SJCRH30 (cell line): Measurements from ENCODE around the gene UBAC2. TPM values are rescaled to one million over a fixed set of nuclear protein-coding genes. Genes with fewer than 3 reads are reported as not detected.

Experiments
- DNase-seq, 2 experiments: peaks; one replicate each; pipeline ENCODE4 v3.0.0-alpha.2; 2015 to 2020
- H3K27ac ChIP-seq: fragments of 250-450 bp; sonication (Bioruptor Pico); 2 replicates; pipeline ENCODE4 v1.5.1; 2020; ENCODE audit warnings: mild to moderate bottlenecking, moderate library complexity
- H3K27me3 ChIP-seq: fragments of 250-450 bp; sonication (Bioruptor Pico); 2 replicates; pipeline ENCODE4 v1.5.1; 2020; ENCODE audit warnings: mild to moderate bottlenecking, moderate library complexity
- H3K36me3 ChIP-seq: fragments of 250-450 bp; sonication (Bioruptor Pico); 2 replicates; pipeline ENCODE4 v1.5.1; 2020; ENCODE audit warnings: mild to moderate bottlenecking, moderate library complexity
- H3K4me1 ChIP-seq: fragments of 250-450 bp; sonication (Bioruptor Pico); 2 replicates; pipeline ENCODE4 v1.5.1; 2020; ENCODE audit warnings: mild to moderate bottlenecking, moderate library complexity
- H3K4me3 ChIP-seq: fragments of 250-450 bp; sonication (Bioruptor Pico); 2 replicates; pipeline ENCODE4 v1.5.1; 2020; ENCODE audit warnings: mild to moderate bottlenecking, moderate library complexity
- H3K9me3 ChIP-seq: fragments of 250-450 bp; sonication (Bioruptor Pico); replicated peaks from 2 replicates; pipeline ENCODE4 v1.5.1; 2020; ENCODE audit warnings: mild to moderate bottlenecking, moderate library complexity
- total RNA-seq: library from RNA; depleted of rRNA; stranded (reverse); fragments of >200 nt; shearing (Covaris generic); gene quantifications from 2 replicates; pipeline ENCODE4 v1.2.3, GENCODE V29; 2014

UBAC2 gene
- total RNA-seq, 1 experiment from 2014 or later: 55.6 TPM

- Histone ChIP-seq H3K4me1 (no peaks in the 10 kb centered on the region), H3K27me3 (no peaks in the 10 kb centered on the region), H3K4me3 (no peak overlapping the region), H3K27ac (no peak overlapping the region), H3K36me3 (no peaks in the 10 kb centered on the region; the same call in 1 of the 2 replicates), H3K9me3 (no peaks in the 10 kb centered on the region)
- no peak for DNase-seq
Observed at GRCh38 chr13:99361197-99361596, 160.5 kb downstream of the UBAC2 start.

- Histone ChIP-seq H3K27me3 (no peaks in the 10 kb centered on the region), H3K4me1 (no peaks in the 10 kb centered on the region), H3K27ac (no peak overlapping the region), H3K36me3 (0 out of 2 replicates have a peak, but pooled peaks cover under 1% of the 10 kb centered on the region), H3K4me3 (no peak overlapping the region), H3K9me3 (no peaks in the 10 kb centered on the region)
- no peak for DNase-seq
Observed at GRCh38 chr13:99362362-99362761, 161.7 kb downstream of the UBAC2 start.

- Histone ChIP-seq H3K9me3 (no peaks in the 10 kb centered on the region), H3K4me3 (no peak overlapping the region), H3K27ac (no peak overlapping the region), H3K27me3 (no peaks in the 10 kb centered on the region), H3K4me1 (no peaks in the 10 kb centered on the region), H3K36me3 (0 out of 2 replicates have a peak, but pooled peaks cover 4% of the 10 kb centered on the region)
- DNase-seq: no peak
Observed at GRCh38 chr13:99363391-99363790, 162.7 kb downstream of the UBAC2 start.

- Histone ChIP-seq H3K4me3 (no peak overlapping the region), H3K4me1 (no peaks in the 10 kb centered on the region), H3K27me3 (no peaks in the 10 kb centered on the region), H3K9me3 (no peaks in the 10 kb centered on the region), H3K36me3 (peaks cover 4% of the 10 kb centered on the region; the same call in 1 of the 2 replicates), H3K27ac (no peak overlapping the region)
- no peak for DNase-seq
Observed at GRCh38 chr13:99363949-99364348, 163.3 kb downstream of the UBAC2 start.

- H3K9me3 ChIP-seq: no peaks in the 10 kb centered on the region
- no peak for DNase-seq
- H3K27me3 ChIP-seq: no peaks in the 10 kb centered on the region
Observed at GRCh38 chr13:99366075-99366987, 165.7 kb downstream of the UBAC2 start.

GRCh38 chr13:99367106-99367616 is 166.5 kb downstream of the UBAC2 start:
- peaks cover 4% of the 10 kb centered on the region; the same call in 1 of the 2 replicates for H3K36me3 ChIP-seq
- no peaks in the 10 kb centered on the region for H3K9me3 ChIP-seq
- no peaks in the 10 kb centered on the region for H3K4me1 ChIP-seq
- DNase-seq: no peak
- H3K4me3 ChIP-seq: no peak overlapping the region
- no peak overlapping the region for H3K27ac ChIP-seq
- H3K27me3 ChIP-seq: no peaks in the 10 kb centered on the region

More at GRCh38 chr13:99366075-99366987, 165.7 kb downstream of the UBAC2 start:
- peaks cover 4% of the 10 kb centered on the region; the same call in 1 of the 2 replicates for H3K36me3 ChIP-seq
- no peak overlapping the region for H3K4me3 ChIP-seq
- no peaks in the 10 kb centered on the region for H3K4me1 ChIP-seq
- H3K27ac ChIP-seq: no peak overlapping the region

- H3K4me1 ChIP-seq: no peaks in the 10 kb centered on the region
- peaks cover 4% of the 10 kb centered on the region; the same call in 1 of the 2 replicates for H3K36me3 ChIP-seq
- H3K9me3 ChIP-seq: no peaks in the 10 kb centered on the region
- H3K27ac ChIP-seq: no peak overlapping the region
- DNase-seq: no peak
- H3K4me3 ChIP-seq: no peak overlapping the region
- H3K27me3 ChIP-seq: no peaks in the 10 kb centered on the region
Observed at GRCh38 chr13:99367663-99368448, 167.2 kb downstream of the UBAC2 start.

GRCh38 chr13:99370481-99371275 is 170.0 kb downstream of the UBAC2 start:
- no peaks in the 10 kb centered on the region for H3K4me1 ChIP-seq

GRCh38 chr13:99371956-99372355 is 171.3 kb downstream of the UBAC2 start:
- H3K27me3 ChIP-seq: no peaks in the 10 kb centered on the region
- H3K27ac ChIP-seq: no peak overlapping the region
- no peaks in the 10 kb centered on the region for H3K4me1 ChIP-seq
- DNase-seq: no peak
- H3K4me3 ChIP-seq: no peak overlapping the region
- no peaks in the 10 kb centered on the region for H3K9me3 ChIP-seq
- H3K36me3 ChIP-seq: peaks cover 4% of the 10 kb centered on the region; the same call in 1 of the 2 replicates

More at GRCh38 chr13:99370481-99371275, 170.0 kb downstream of the UBAC2 start:
- H3K9me3 ChIP-seq: no peaks in the 10 kb centered on the region
- H3K4me3 ChIP-seq: no peak overlapping the region
- H3K27ac ChIP-seq: no peak overlapping the region
- H3K27me3 ChIP-seq: no peaks in the 10 kb centered on the region
- DNase-seq: no peak
- peaks cover 4% of the 10 kb centered on the region; the same call in 1 of the 2 replicates for H3K36me3 ChIP-seq

GRCh38 chr13:99373436-99373835 is 172.8 kb downstream of the UBAC2 start:
- Histone ChIP-seq H3K27ac (no peak overlapping the region), H3K9me3 (no peaks in the 10 kb centered on the region), H3K36me3 (no peaks in the 10 kb centered on the region; the same call in 1 of the 2 replicates), H3K27me3 (no peaks in the 10 kb centered on the region), H3K4me1 (no peaks in the 10 kb centered on the region), H3K4me3 (no peak overlapping the region)
- no peak for DNase-seq

GRCh38 chr13:99374169-99374991 is 173.7 kb downstream of the UBAC2 start:
- no peaks in the 10 kb centered on the region for H3K27me3 ChIP-seq
- no peaks in the 10 kb centered on the region for H3K4me1 ChIP-seq
- no peak overlapping the region for H3K27ac ChIP-seq
- no peak overlapping the region for H3K4me3 ChIP-seq
- no peaks in the 10 kb centered on the region for H3K9me3 ChIP-seq
- no peaks in the 10 kb centered on the region; the same call in 1 of the 2 replicates for H3K36me3 ChIP-seq
- no peak for DNase-seq

- Histone ChIP-seq H3K27me3 (no peaks in the 10 kb centered on the region), H3K9me3 (no peaks in the 10 kb centered on the region), H3K4me3 (no peak overlapping the region), H3K36me3 (no peaks in the 10 kb centered on the region; the same call in 1 of the 2 replicates), H3K27ac (no peak overlapping the region), H3K4me1 (no peaks in the 10 kb centered on the region)
- DNase-seq: no peak
Observed at GRCh38 chr13:99374994-99375737, 174.5 kb downstream of the UBAC2 start.

- Histone ChIP-seq H3K4me3 (no peak overlapping the region), H3K27ac (no peak overlapping the region), H3K9me3 (no peaks in the 10 kb centered on the region), H3K36me3 (no peaks in the 10 kb centered on the region; the same call in 1 of the 2 replicates), H3K27me3 (no peaks in the 10 kb centered on the region), H3K4me1 (no peaks in the 10 kb centered on the region)
- no peak for DNase-seq
Observed at GRCh38 chr13:99375738-99376080, 175.1 kb downstream of the UBAC2 start.
